H1 (cell line): ENCODE measurements around the gene ZNF408. TPM values are rescaled to one million over a fixed set of nuclear protein-coding genes. Genes with fewer than 3 reads are reported as not detected.

Experiments used
- CTCF ChIA-PET: fragments of 300-600 bp; sonication (Branson Sonifier 250); formaldehyde crosslinking; loops from one replicate; lab custom pipeline; 2021; ENCODE audit not compliant: partially characterized antibody; lab: Charles Lee
- POLR2A ChIA-PET: fragments of 300-600 bp; sonication (Branson Sonifier 250); formaldehyde crosslinking; loops from one replicate; lab custom pipeline; 2021; ENCODE audit warnings: inconsistent platforms; ENCODE audit not compliant: partially characterized antibody; lab: Charles Lee
- DNase-seq, 2 experiments: peaks; one replicate each; pipeline versions ENCODE4 v3.0.0 to v3.0.0-alpha.2; 2010 to 2022; ENCODE audit warnings: low spot score in 2 of 2, low read depth in 1 of 2, mixed read lengths in 1 of 2
- FAIRE-seq: peaks from 2 replicates; lab custom pipeline; 2011; peaks lifted over from hg19 to GRCh38; lab: Jason Lieb, UNC
- H2AFZ ChIP-seq: 2 replicates; pipeline ENCODE4 v1.8.1; 2012; ENCODE audit warnings: low read length, inconsistent platforms
- H2AK5ac ChIP-seq: 2 replicates; pipeline ENCODE4 v1.6.1; 2013; ENCODE audit warnings: low read depth, low read length
- H2BK120ac ChIP-seq: replicated peaks from 2 replicates; pipeline ENCODE3; 2013; ENCODE audit warnings: low read depth, low read length, inconsistent platforms
- H2BK12ac ChIP-seq: 2 replicates; pipeline ENCODE4 v1.6.1; 2013; ENCODE audit warnings: low read depth, low read length
- H2BK15ac ChIP-seq: 2 replicates; pipeline ENCODE4 v1.6.1; 2013; ENCODE audit warnings: low read length
- H2BK20ac ChIP-seq: 2 replicates; pipeline ENCODE4 v1.6.1; 2013; ENCODE audit warnings: low read length
- H2BK5ac ChIP-seq: 2 replicates; pipeline ENCODE4 v1.6.1; 2013; ENCODE audit warnings: low read depth, low read length
- H3K14ac ChIP-seq: 2 replicates; pipeline ENCODE4 v1.6.1; 2013; ENCODE audit warnings: inconsistent platforms; ENCODE audit not compliant: insufficient read length
- H3K18ac ChIP-seq: 2 replicates; pipeline ENCODE4 v1.6.1; 2013; ENCODE audit warnings: low read length; ENCODE audit errors: extremely low read depth
- H3K23ac ChIP-seq: 2 replicates; pipeline ENCODE4 v1.6.1; 2013; ENCODE audit warnings: inconsistent platforms; ENCODE audit not compliant: insufficient read length
- H3K23me2 ChIP-seq: 2 replicates; pipeline ENCODE4 v1.6.1; 2013; ENCODE audit warnings: low read depth, low read length
- H3K27ac ChIP-seq: 2 replicates; pipeline ENCODE4 v1.6.1; 2011; ENCODE audit warnings: low read depth, low read length, inconsistent platforms
- H3K27me3 ChIP-seq, 4 experiments: replicated peaks in 1 of 4; 1 replicate in 1 of 4; 2 replicates in 3 of 4; pipeline versions ENCODE4 v1.6.1 to v1.8.1; 2011 to 2013; ENCODE audit warnings: low read length in 3 of 4, mild to moderate bottlenecking in 3 of 4, inconsistent platforms in 2 of 4, mixed read lengths in 2 of 4, moderate library complexity in 1 of 4; ENCODE audit not compliant: control insufficient read depth in 3 of 4, insufficient read depth in 3 of 4; ENCODE audit errors: extremely low read depth in 1 of 4
- H3K36me3 ChIP-seq, 4 experiments: 2 replicates each; pipeline versions ENCODE4 v1.6.1 to v1.8.1; 2011 to 2013; ENCODE audit warnings: mild to moderate bottlenecking in 4 of 4, low read length in 3 of 4, moderate library complexity in 2 of 4, control low read depth in 1 of 4, inconsistent platforms in 1 of 4; ENCODE audit not compliant: insufficient read depth in 4 of 4, control insufficient read depth in 2 of 4
- H3K4ac ChIP-seq: replicated peaks from 2 replicates; pipeline ENCODE3; 2013; ENCODE audit warnings: low read length, low read depth, mixed read lengths, inconsistent platforms; ENCODE audit not compliant: insufficient read length
- H3K4me1 ChIP-seq, 4 experiments: replicated peaks in 1 of 4; 1 replicate in 1 of 4; 2 replicates in 3 of 4; pipeline versions ENCODE4 v1.6.1 to v1.8.1; 2011 to 2013; ENCODE audit warnings: low read length in 3 of 4, inconsistent platforms in 2 of 4, mixed read lengths in 1 of 4; ENCODE audit not compliant: insufficient read depth in 4 of 4, control insufficient read depth in 3 of 4
- H3K4me2 ChIP-seq, 2 experiments: 2 replicates each; pipeline versions ENCODE4 v1.6.1 to v1.8.1; 2011 to 2013; ENCODE audit warnings: low read depth in 2 of 2, low read length in 2 of 2, control low read depth in 1 of 2, inconsistent platforms in 1 of 2, mild to moderate bottlenecking in 1 of 2; ENCODE audit not compliant: insufficient read depth in 1 of 2
- H3K4me3 ChIP-seq, 4 experiments: fragments of 200-600, 300-600 bp in 1 of 4; sonication (generic), shearing (Covaris generic), sonication (Bioruptor Twin) in 1 of 4; 2 replicates each; pipeline versions ENCODE4 v1.5.1 to v1.8.1; 2011 to 2016; ENCODE audit warnings: low read length in 4 of 4, low read depth in 3 of 4, control low read depth in 2 of 4, inconsistent platforms in 2 of 4, mild to moderate bottlenecking in 2 of 4, mixed read lengths in 1 of 4, moderate library complexity in 1 of 4; ENCODE audit not compliant: insufficient read depth in 2 of 4; ENCODE audit errors: extremely low read depth in 1 of 4
- H3K56ac ChIP-seq: replicated peaks from 2 replicates; pipeline ENCODE3; 2013; ENCODE audit warnings: low read depth, mild to moderate bottlenecking, mixed read lengths, low read length, inconsistent platforms; ENCODE audit not compliant: insufficient read length
- H3K79me1 ChIP-seq: 2 replicates; pipeline ENCODE4 v1.6.1; 2013; ENCODE audit warnings: low read depth, low read length, control low read depth
- H3K79me2 ChIP-seq, 2 experiments: 2 replicates each; pipeline versions ENCODE4 v1.6.1 to v1.8.1; 2012 to 2013; ENCODE audit warnings: low read length in 2 of 2, mild to moderate bottlenecking in 2 of 2, inconsistent platforms in 1 of 2; ENCODE audit not compliant: insufficient read depth in 2 of 2, control insufficient read depth in 1 of 2
- H3K9ac ChIP-seq, 4 experiments: replicated peaks in 1 of 4; 1 replicate in 1 of 4; 2 replicates in 3 of 4; pipeline versions ENCODE4 v1.6.1 to v1.8.1; 2011 to 2013; ENCODE audit warnings: low read depth in 3 of 4, low read length in 3 of 4, control low read depth in 2 of 4, mild to moderate bottlenecking in 2 of 4, moderate library complexity in 2 of 4, inconsistent platforms in 1 of 4; ENCODE audit errors: extremely low read depth in 1 of 4
- H3K9me3 ChIP-seq, 2 experiments: 2 replicates each; pipeline versions ENCODE4 v1.6.1 to v1.8.1; 2012 to 2013; ENCODE audit warnings: mild to moderate bottlenecking in 2 of 2, moderate library complexity in 2 of 2, control low read depth in 1 of 2, inconsistent platforms in 1 of 2, low read depth in 1 of 2, low read length in 1 of 2, mixed read lengths in 1 of 2; ENCODE audit not compliant: insufficient read depth in 2 of 2
- H4K20me1 ChIP-seq, 2 experiments: replicated peaks in 1 of 2; 2 replicates each; pipeline versions ENCODE3 to v1.8.1; 2011 to 2013; ENCODE audit warnings: inconsistent platforms in 2 of 2, low read length in 2 of 2, mild to moderate bottlenecking in 1 of 2; ENCODE audit not compliant: insufficient read depth in 2 of 2, control insufficient read depth in 1 of 2
- H4K5ac ChIP-seq: 2 replicates; pipeline ENCODE4 v1.6.1; 2013; ENCODE audit warnings: low read length, low read depth, mixed read lengths, inconsistent platforms; ENCODE audit not compliant: insufficient read length
- H4K8ac ChIP-seq: 2 replicates; pipeline ENCODE4 v1.8.0; 2013; ENCODE audit warnings: mild to moderate bottlenecking, moderate library complexity, low read length, inconsistent platforms; ENCODE audit not compliant: insufficient read depth; ENCODE audit errors: extremely low read depth
- H4K91ac ChIP-seq: replicated peaks from 2 replicates; pipeline ENCODE3; 2013; ENCODE audit warnings: low read length, mixed read lengths, inconsistent platforms; ENCODE audit not compliant: insufficient read length
- NANOG ChIP-seq: IDR thresholded peaks from 2 replicates; pipeline ENCODE4 v1.6.1; 2011; ENCODE audit warnings: low read length, low read depth, mild to moderate bottlenecking, inconsistent platforms; ENCODE audit not compliant: insufficient read depth, poor library complexity, severe bottlenecking
- RXRA ChIP-seq: IDR thresholded peaks from 2 replicates; pipeline ENCODE4 v1.6.1; 2011; ENCODE audit warnings: low read depth, mild to moderate bottlenecking, low read length, moderate library complexity; ENCODE audit not compliant: insufficient read depth
- ZNF274 ChIP-seq: IDR thresholded peaks from 2 replicates; pipeline ENCODE4 v1.7.0; 2012; ENCODE audit warnings: low read length, borderline replicate concordance; ENCODE audit errors: extremely low read depth
- polyA plus RNA-seq, 7 experiments: library from polyadenylated mRNA; depleted of rRNA in 3 of 7; stranded (reverse) in 5 of 7; unstranded in 2 of 7; fragments of >200 nt in 5 of 7; fragments of 200-250 nt in 2 of 7; gene quantifications; 1 replicate in 5 of 7; 2 replicates in 1 of 7; 4 replicates in 1 of 7; pipeline versions ENCODE4 v1.2.1 to v1.2.3, GENCODE V29; 2011 to 2013; ENCODE audit warnings: missing spikeins in 2 of 7, mixed read lengths in 2 of 7
- total RNA-seq: library from RNA; stranded (reverse); fragmentation: NEBNext Ultra II Directional; extraction: Animal tissue kit (Norgen Biotek cat#: 25700); gene quantifications from 2 replicates; pipeline ENCODE4 v1.2.1, GENCODE V29; 2021

ZNF408 gene
- total and polyA plus RNA-seq, 2 of the 8 experiments (the other 6 are each of a cell fraction or from before 2014, with no cell fraction given), result 10.7 to 11.0 TPM

- Histone ChIP-seq H2BK12ac (no peak overlapping the region), H4K91ac (no peak overlapping the region), H3K4me1 (no peaks in the 10 kb centered on the region), H3K9ac (no peak overlapping the region), H3K27me3 (no peaks in the 10 kb centered on the region), H4K20me1 (peaks cover 0 to 2% of the 10 kb centered on the region in 2 experiments), H3K27ac (no peak overlapping the region), H3K18ac (no peak overlapping the region), H4K8ac (no peak overlapping the region), H3K23me2 (no peaks in the 10 kb centered on the region), H3K79me2 (no peaks in the 10 kb centered on the region), H3K79me1 (no peaks in the 10 kb centered on the region), H3K23ac (no peak overlapping the region), H2BK120ac (no peak overlapping the region), H2BK20ac (no peak overlapping the region), H2AK5ac (no peak overlapping the region), H3K9me3 (no peaks in the 10 kb centered on the region), H2BK15ac (no peak overlapping the region), H3K4me3 (no peak overlapping the region), H4K5ac (no peak overlapping the region), H3K4ac (no peak overlapping the region), H3K4me2 (no peak overlapping the region), H2AFZ (no peak overlapping the region), H3K36me3 (peaks cover 13 to 52% (median 38%) of the 10 kb centered on the region in 4 experiments), H3K14ac (no peak overlapping the region), H2BK5ac (no peak overlapping the region), H3K56ac (no peak overlapping the region)
- no peak for DNase-seq
- ChIA-PET POLR2A (no interaction called here), CTCF (interaction anchor here (1.9 kb wide), 1 partner anchor 12 kb away, joined by 6 read pairs; no protein-coding TSS in a partner anchor)
- no peak for FAIRE-seq
- TF ChIP-seq RXRA (no peak), ZNF274 (no peak), NANOG (no peak)
Observed at GRCh38 chr11:46662366-46662765, 38.5 kb upstream of the ZNF408 start.
